HCT116 (cell line): ENCODE results near the gene TMEM202. TPM values are rescaled to one million over a fixed set of nuclear protein-coding genes. Genes with fewer than 3 reads are reported as not detected.

Experiments used
- ATAC-seq: fragments of 200-7000 bp; cut with Tn5 transposase; 2 replicates; pipeline ENCODE4 v1.9.1; 2020; ENCODE audit warnings: mild to moderate bottlenecking, moderate library complexity
- BruUV-seq: library from RNA; stranded (reverse); fragments of 400-500 nt; replicated peaks from 2 replicates; lab custom pipeline; 2021; lab: Mats Ljungman, UMichigan
- CTCF ChIA-PET: fragments of 300-600 bp; sonication (Branson Sonifier 250); formaldehyde crosslinking; loops from one replicate; lab custom pipeline; 2021; ENCODE audit warnings: antibody characterized with exemption; lab: Charles Lee
- POLR2A ChIA-PET: fragments of 300-600, 350-600 bp; sonication (Branson Sonifier 250); formaldehyde crosslinking; loops from one replicate; lab custom pipeline; 2021; ENCODE audit warnings: antibody characterized with exemption; lab: Charles Lee
- RAD21 ChIA-PET, 2 experiments: fragments of 300-600 bp; sonication (Branson Sonifier 250); formaldehyde crosslinking; loops; one replicate each; lab custom pipeline; 2023; ENCODE audit warnings: low total read pairs in 2 of 2; ENCODE audit not compliant: uncharacterized antibody in 2 of 2, unreplicated experiment in 2 of 2, low non-redundant PET in 1 of 2; lab: Charles Lee
- DNase-seq: peaks from one replicate; pipeline ENCODE4 v3.0.0-alpha.2; 2010; ENCODE audit warnings: low read depth, low spot score
- H2AFZ ChIP-seq: fragments of 200-600 bp; shearing (Covaris generic), sonication (generic); 2 replicates; pipeline ENCODE4 v1.6.1; 2017; ENCODE audit warnings: low read depth, mixed run types, mixed read lengths, antibody characterized with exemption, low read length; ENCODE audit not compliant: poor library complexity, severe bottlenecking
- H3K27ac ChIP-seq: 2 replicates; pipeline ENCODE4 v1.5.1; 2012; ENCODE audit warnings: low read depth, low read length
- H3K27me3 ChIP-seq: fragments of 200-600 bp; sonication (generic); 2 replicates; pipeline ENCODE4 v1.6.1; 2016; ENCODE audit warnings: mixed run types, low read length, mixed read lengths; ENCODE audit not compliant: insufficient read depth
- H3K36me3 ChIP-seq, 2 experiments: fragments of 200-500 bp in 1 of 2; fragments of 200-600 bp in 1 of 2; sonication (Bioruptor generic) in 1 of 2; sonication (generic) in 1 of 2; 2 replicates each; pipeline versions ENCODE4 v1.5.1 to v1.6.1; 2014 to 2016; ENCODE audit warnings: low read length in 2 of 2, inconsistent platforms in 1 of 2, mixed read lengths in 1 of 2, mixed run types in 1 of 2; ENCODE audit not compliant: insufficient read depth in 2 of 2, control insufficient read depth in 1 of 2
- H3K4me1 ChIP-seq, 2 experiments: fragments of 200-600 bp in 1 of 2; sonication (generic) in 1 of 2; 2 replicates each; pipeline versions ENCODE4 v1.5.1 to v1.6.1; 2012 to 2017; ENCODE audit warnings: low read length in 2 of 2, inconsistent platforms in 1 of 2, mild to moderate bottlenecking in 1 of 2, mixed read lengths in 1 of 2, mixed run types in 1 of 2, moderate library complexity in 1 of 2; ENCODE audit not compliant: insufficient read depth in 2 of 2, control insufficient read depth in 1 of 2
- H3K4me2 ChIP-seq: fragments of 200-600 bp; sonication (generic); 2 replicates; pipeline ENCODE4 v1.6.1; 2017; ENCODE audit warnings: mixed run types, low read length, mixed read lengths
- H3K4me3 ChIP-seq, 2 experiments: fragments of 200-600 bp in 1 of 2; sonication (generic) in 1 of 2; replicated peaks in 1 of 2; 2 replicates each; pipeline ENCODE4 v1.5.1; 2011 to 2016; ENCODE audit warnings: low read length in 2 of 2, control low read depth in 1 of 2, low read depth in 1 of 2, mild to moderate bottlenecking in 1 of 2, mixed read lengths in 1 of 2, mixed run types in 1 of 2
- H3K79me2 ChIP-seq: fragments of 200-600 bp; sonication (generic); 2 replicates; pipeline ENCODE4 v1.6.1; 2017; ENCODE audit warnings: mild to moderate bottlenecking, mixed run types, low read length, moderate library complexity, mixed read lengths; ENCODE audit not compliant: insufficient read depth
- H3K9ac ChIP-seq: fragments of 200-600 bp; sonication (generic); 2 replicates; pipeline ENCODE4 v1.6.1; 2016; ENCODE audit warnings: low read length, mixed read lengths
- H3K9me2 ChIP-seq: fragments of 200-600 bp; sonication (generic), shearing (Covaris generic); 2 replicates; pipeline ENCODE4 v1.6.1; 2017; ENCODE audit warnings: mixed run types, mild to moderate bottlenecking, moderate library complexity; ENCODE audit not compliant: insufficient read depth
- H3K9me3 ChIP-seq, 2 experiments: fragments of 200-500 bp in 1 of 2; fragments of 200-600 bp in 1 of 2; sonication (Bioruptor generic) in 1 of 2; sonication (generic) in 1 of 2; 2 replicates each; pipeline ENCODE4 v1.6.1; 2014 to 2017; ENCODE audit warnings: low read length in 2 of 2, mixed read lengths in 2 of 2, inconsistent platforms in 1 of 2, low read depth in 1 of 2, mild to moderate bottlenecking in 1 of 2, mixed run types in 1 of 2, moderate library complexity in 1 of 2; ENCODE audit not compliant: control insufficient read depth in 1 of 2, insufficient read depth in 1 of 2
- H4K20me1 ChIP-seq: fragments of 200-600 bp; sonication (generic), shearing (Covaris generic); 2 replicates; pipeline ENCODE4 v1.6.1; 2017; ENCODE audit warnings: mixed run types, mild to moderate bottlenecking, moderate library complexity; ENCODE audit not compliant: insufficient read depth
- CBX3 ChIP-seq: IDR thresholded peaks from 2 replicates; pipeline ENCODE4 v1.6.1; 2012; ENCODE audit warnings: low read depth
- CEBPB ChIP-seq: IDR thresholded peaks from 2 replicates; pipeline ENCODE4 v1.6.1; 2012; ENCODE audit warnings: low read depth
- CTCF ChIP-seq, 3 experiments: fragments of 200-600 bp in 1 of 3; sonication (generic) in 1 of 3; IDR thresholded peaks in 2 of 3; conservative IDR thresholded peaks in 1 of 3; 2 replicates each; pipeline ENCODE4 v1.5.1; 2012 to 2017; ENCODE audit warnings: low read depth in 2 of 3, low read length in 2 of 3, antibody characterized with exemption in 1 of 3, borderline replicate concordance in 1 of 3, control low read depth in 1 of 3, mild to moderate bottlenecking in 1 of 3, mixed read lengths in 1 of 3, mixed run types in 1 of 3, moderate library complexity in 1 of 3; ENCODE audit not compliant: insufficient read depth in 1 of 3
- ELF1 ChIP-seq: IDR thresholded peaks from 2 replicates; pipeline ENCODE4 v1.6.1; 2012; ENCODE audit warnings: low read depth, borderline replicate concordance
- EZH2 ChIP-seq: fragments of 200-600 bp; sonication (generic); IDR thresholded peaks from 2 replicates; pipeline ENCODE4 v1.6.1; 2017; ENCODE audit warnings: antibody characterized with exemption, mixed run types
- FOSL1 ChIP-seq: IDR thresholded peaks from 2 replicates; pipeline ENCODE4 v1.6.1; 2012; ENCODE audit warnings: low read depth
- JUND ChIP-seq: IDR thresholded peaks from 2 replicates; pipeline ENCODE4 v1.6.1; 2012
- POLR2AphosphoS5 ChIP-seq: IDR thresholded peaks from 2 replicates; pipeline ENCODE4 v1.6.1; 2011; ENCODE audit warnings: mild to moderate bottlenecking, low read depth, low read length, moderate library complexity
- RAD21 ChIP-seq: IDR thresholded peaks from 2 replicates; pipeline ENCODE4 v1.6.1; 2012; ENCODE audit warnings: low read depth, mild to moderate bottlenecking
- YY1 ChIP-seq: IDR thresholded peaks from 2 replicates; pipeline ENCODE4 v1.6.1; 2011; ENCODE audit warnings: low read length, low read depth, moderate library complexity, mild to moderate bottlenecking; ENCODE audit not compliant: insufficient replicate concordance; ENCODE audit errors: extremely low read depth
- ZBTB33 ChIP-seq: IDR thresholded peaks from 2 replicates; pipeline ENCODE4 v1.6.1; 2011; ENCODE audit warnings: mild to moderate bottlenecking, low read length, moderate library complexity; ENCODE audit not compliant: insufficient replicate concordance; ENCODE audit errors: extremely low read depth
- ZFX ChIP-seq: fragments of 450-650 bp; IDR thresholded peaks from 2 replicates; pipeline ENCODE4 v1.6.1; 2017
- ZNF274 ChIP-seq: fragments of 200-500 bp; sonication (Bioruptor generic); IDR thresholded peaks from 2 replicates; pipeline ENCODE4 v1.6.1; 2014; ENCODE audit warnings: mild to moderate bottlenecking, low read depth, low read length, inconsistent platforms
- intact Hi-C: fragments of 100-400 bp; cut with micrococcal nuclease; formaldehyde crosslinking; loops from 2 replicates; pipeline ENCODE4 v1.10.0; 2022
- total RNA-seq: library from RNA; stranded (reverse); gene quantifications from one replicate; pipeline ENCODE4 v1.2.1, GENCODE V29; 2021; ENCODE audit not compliant: unreplicated experiment

The TMEM202 gene
- total RNA-seq, 1 experiment from 2014 or later: not detected

- H3K4me3 ChIP-seq: no peak overlapping the region
- ChIA-PET RAD21 (no interaction called here), POLR2A (no interaction called here), CTCF (no interaction called here)
- no peak overlapping the region for H3K27ac ChIP-seq
- H3K4me2 ChIP-seq: no peak overlapping the region
- H3K9me2 ChIP-seq: no peaks in the 10 kb centered on the region
- H3K36me3 ChIP-seq: no peaks in the 10 kb centered on the region
- no peaks in the 10 kb centered on the region for H3K4me1 ChIP-seq
- BruUV-seq: no TSS peak
- H3K9ac ChIP-seq: no peak overlapping the region
- no peaks in the 10 kb centered on the region for H3K79me2 ChIP-seq
- H2AFZ ChIP-seq: no peak overlapping the region
- no peak for ATAC-seq
- DNase-seq: no peak
- no peaks in the 10 kb centered on the region for H4K20me1 ChIP-seq
- H3K27me3 ChIP-seq: no peaks in the 10 kb centered on the region
- H3K9me3 ChIP-seq: peaks cover 2 to 3% of the 10 kb centered on the region in 2 experiments; a peak in 1 of 4 replicates
- intact Hi-C loops: no loop called here
- TF ChIP-seq POLR2AphosphoS5 (no peak), FOSL1 (no peak), CTCF (IDR thresholded peaks at IDR 0.05 in 2 of 3, conservative IDR thresholded peaks at IDR 0.05 in 1 of 3; ENCODE audit: borderline replicate concordance in 1 of 3, insufficient read depth in 1 of 3, low read depth in 2 of 3, low read length in 2 of 3) (no peak), EZH2 (no peak), CBX3 (no peak), ZNF274 (no peak), JUND (no peak), ZFX (no peak), YY1 (no peak), CEBPB (no peak), ELF1 (no peak), ZBTB33 (no peak), RAD21 (no peak)
Observed at GRCh38 chr15:72421484-72421883, 23.4 kb downstream of the TMEM202 start.
